Bronchial epithelial cell (primary cell): ENCODE data around the gene MANBA. TPM values are rescaled to one million over a fixed set of nuclear protein-coding genes. Genes with fewer than 3 reads are reported as not detected.

Experiments used
- DNase-seq: peaks from one replicate; pipeline ENCODE4 v3.0.0-alpha.2; 2010; ENCODE audit warnings: low read depth
- FAIRE-seq: peaks from 2 replicates; lab custom pipeline; 2011; peaks lifted over from hg19 to GRCh38; lab: Jason Lieb, UNC
- H3K27me3 ChIP-seq: 2 replicates; pipeline ENCODE4 v1.5.1; 2011; ENCODE audit warnings: low read length; ENCODE audit not compliant: control insufficient read depth, insufficient read depth
- H3K36me3 ChIP-seq: 2 replicates; pipeline ENCODE4 v1.5.1; 2011; ENCODE audit warnings: low read length; ENCODE audit not compliant: control insufficient read depth, insufficient read depth
- H3K4me3 ChIP-seq: 2 replicates; pipeline ENCODE4 v1.5.1; 2011; ENCODE audit warnings: mild to moderate bottlenecking, low read depth, low read length, control low read depth
- CTCF ChIP-seq: IDR thresholded peaks from 2 replicates; pipeline ENCODE4 v1.5.1; 2011; ENCODE audit warnings: mild to moderate bottlenecking, moderate library complexity, low read length, control low read depth, inconsistent platforms; ENCODE audit not compliant: insufficient read depth, severe bottlenecking
- total RNA-seq: library from RNA; depleted of rRNA; stranded (reverse); fragments of >200 nt; gene quantifications from 2 replicates; pipeline ENCODE4 v1.2.1, GENCODE V29; 2014

Gene MANBA
- total RNA-seq, 1 donor from 2014 or later: 60.3 TPM

GRCh38 chr4:102637391-102637790 lies 123.4 kb downstream of the MANBA start:
- FAIRE-seq: no peak
- DNase-seq: no peak
- Histone ChIP-seq H3K27me3 (no peaks in the 10 kb centered on the region), H3K4me3 (no peak overlapping the region), H3K36me3 (peaks cover 3% of the 10 kb centered on the region)
- no peak for TF ChIP-seq CTCF

DNA sequence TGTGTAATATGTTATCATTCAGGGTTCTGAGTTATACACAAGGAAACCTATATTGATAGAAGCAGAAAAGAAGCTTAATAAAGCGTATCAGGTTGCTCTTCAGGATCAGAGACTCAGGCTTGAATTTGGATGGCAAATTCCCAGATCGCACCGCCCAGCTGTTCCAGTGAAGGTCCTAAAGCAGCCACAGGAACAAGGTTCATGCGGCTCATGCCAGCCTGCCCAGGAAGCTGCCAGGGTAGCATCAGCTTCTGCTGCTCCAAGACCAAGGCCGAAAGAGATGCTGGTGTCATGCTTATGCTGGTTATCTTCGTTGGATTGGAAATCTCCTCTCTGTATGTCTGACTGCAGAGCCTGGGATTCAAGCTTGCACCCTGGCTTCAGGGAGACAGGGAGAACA lies 127.7 kb downstream of the MANBA start:
- no peak for FAIRE-seq
- peaks cover 2% of the 10 kb centered on the region for H3K36me3 ChIP-seq

GRCh38 chr4:102632241-102633065 lies 128.3 kb downstream of the MANBA start:
- Histone ChIP-seq H3K4me3 (no peak overlapping the region), H3K27me3 (no peaks in the 10 kb centered on the region), H3K36me3 (peaks cover 2% of the 10 kb centered on the region)
- no peak for TF ChIP-seq CTCF
- DNase-seq (no peak), FAIRE-seq (no peak)

More for the DNA sequence above, 127.7 kb downstream of the MANBA start:
- TF ChIP-seq CTCF: no peak
- Histone ChIP-seq H3K4me3 (no peak overlapping the region), H3K27me3 (no peaks in the 10 kb centered on the region)
- DNase-seq: no peak

DNA sequence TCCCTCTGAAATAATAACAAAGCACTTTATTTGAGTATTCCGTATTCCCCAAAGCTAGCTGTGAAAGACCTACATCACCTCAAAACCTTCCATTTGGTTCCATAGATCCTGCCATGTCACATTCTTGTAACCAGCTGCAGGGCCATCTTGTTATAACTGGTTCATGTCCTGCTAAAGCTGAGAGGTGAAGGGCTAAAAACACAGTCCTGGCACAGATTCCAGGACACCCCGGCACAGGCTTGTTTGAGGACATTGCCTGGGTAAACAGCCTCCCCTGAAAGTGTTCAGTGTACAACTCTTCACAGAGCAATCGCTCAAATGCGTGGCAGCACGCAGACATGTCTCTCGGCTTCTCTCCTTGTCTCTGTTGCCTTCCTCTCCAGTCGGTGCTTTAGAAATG lies 129.2 kb downstream of the MANBA start:
- H3K36me3 ChIP-seq: peaks cover 2% of the 10 kb centered on the region
- TF ChIP-seq CTCF: no peak
- DNase-seq (no peak), FAIRE-seq (no peak)
- H3K4me3 ChIP-seq: no peak overlapping the region
- no peaks in the 10 kb centered on the region for H3K27me3 ChIP-seq

GRCh38 chr4:102629673-102630072 lies 131.1 kb downstream of the MANBA start:
- no peak for FAIRE-seq
- no peak for DNase-seq
- TF ChIP-seq CTCF: no peak
- Histone ChIP-seq H3K36me3 (peaks cover 2% of the 10 kb centered on the region), H3K27me3 (no peaks in the 10 kb centered on the region), H3K4me3 (no peak overlapping the region)
